Tibial nerve (tissue), 4 donors: Measurements from ENCODE around the gene FGD2. TPM values are rescaled to one million over a fixed set of nuclear protein-coding genes. Genes with fewer than 3 reads are reported as not detected.
A peak's percentile ranks its signal among the peaks of the same experiment; 100 is the strongest.

Experiments
- DNase-seq, 2 donors: peaks; one replicate each; pipeline ENCODE4 v3.0.0-alpha.2; 2019; ENCODE audit warnings: low spot score in 2 of 2
- H3K27ac ChIP-seq, 4 donors: fragments of 200-600 bp; sonication (generic) in 3 of 4; one replicate each; pipeline ENCODE4 v1.5.1; 2017 to 2019; ENCODE audit warnings: mild to moderate bottlenecking in 1 of 4
- H3K27me3 ChIP-seq, 2 donors: fragments of 200-600 bp; sonication (generic) in 1 of 2; one replicate each; pipeline versions ENCODE4 v1.5.1 to v1.6.0; 2017 to 2019
- H3K36me3 ChIP-seq, 3 donors: fragments of 200-600 bp; sonication (generic); one replicate each; pipeline ENCODE4 v1.5.1; 2018 to 2019
- H3K4me1 ChIP-seq, 4 donors: fragments of 200-600 bp; sonication (generic) in 3 of 4; one replicate each; pipeline ENCODE4 v1.5.1; 2017 to 2019
- H3K4me3 ChIP-seq, 4 donors: fragments of 200-600 bp; sonication (generic) in 3 of 4; one replicate each; pipeline ENCODE4 v1.5.1; 2017 to 2019; ENCODE audit warnings: mild to moderate bottlenecking in 1 of 4, moderate library complexity in 1 of 4
- H3K9me3 ChIP-seq, 4 donors: fragments of 200-600 bp; sonication (generic) in 3 of 4; one replicate each; pipeline ENCODE4 v1.5.1; 2017 to 2019
- EP300 ChIP-seq, 2 donors: sonication (generic); formaldehyde crosslinking; IDR thresholded peaks; one replicate each; pipeline ENCODE4 v1.6.1; 2017; ENCODE audit warnings: antibody characterized with exemption in 2 of 2, mild to moderate bottlenecking in 1 of 2
- POLR2A ChIP-seq, 2 donors: fragments of 450-650 bp; IDR thresholded peaks; one replicate each; pipeline ENCODE4 v1.6.1; 2017; ENCODE audit warnings: antibody characterized with exemption in 2 of 2, mild to moderate bottlenecking in 2 of 2, moderate library complexity in 2 of 2
- WGBS, 2 donors: methylation state at CpG; one replicate each; pipeline ENCODE4 v1.1.5; 2018; 5-methylcytosine and 5-hydroxymethylcytosine counted together
- total RNA-seq, 4 donors: library from RNA; depleted of rRNA; stranded (reverse); fragments of >200 nt; gene quantifications; one replicate each; pipeline ENCODE4 v1.1.0, GENCODE V29; 2016
- TF ChIP-seq, protein P1 (sequence below), 5 experiments: fragments of 200-600 bp in 3 of 5; fragments of 450-650 bp in 2 of 5; sonication (generic) in 3 of 5; IDR thresholded peaks; one replicate each; pipeline ENCODE4 v1.5.1; 2016 to 2019; ENCODE audit warnings: antibody characterized with exemption in 5 of 5, mild to moderate bottlenecking in 3 of 5, moderate library complexity in 2 of 5

Gene FGD2
- total RNA-seq, 4 donors from 2014 or later = 40.9 to 182 (median 48.5) TPM

DNA sequence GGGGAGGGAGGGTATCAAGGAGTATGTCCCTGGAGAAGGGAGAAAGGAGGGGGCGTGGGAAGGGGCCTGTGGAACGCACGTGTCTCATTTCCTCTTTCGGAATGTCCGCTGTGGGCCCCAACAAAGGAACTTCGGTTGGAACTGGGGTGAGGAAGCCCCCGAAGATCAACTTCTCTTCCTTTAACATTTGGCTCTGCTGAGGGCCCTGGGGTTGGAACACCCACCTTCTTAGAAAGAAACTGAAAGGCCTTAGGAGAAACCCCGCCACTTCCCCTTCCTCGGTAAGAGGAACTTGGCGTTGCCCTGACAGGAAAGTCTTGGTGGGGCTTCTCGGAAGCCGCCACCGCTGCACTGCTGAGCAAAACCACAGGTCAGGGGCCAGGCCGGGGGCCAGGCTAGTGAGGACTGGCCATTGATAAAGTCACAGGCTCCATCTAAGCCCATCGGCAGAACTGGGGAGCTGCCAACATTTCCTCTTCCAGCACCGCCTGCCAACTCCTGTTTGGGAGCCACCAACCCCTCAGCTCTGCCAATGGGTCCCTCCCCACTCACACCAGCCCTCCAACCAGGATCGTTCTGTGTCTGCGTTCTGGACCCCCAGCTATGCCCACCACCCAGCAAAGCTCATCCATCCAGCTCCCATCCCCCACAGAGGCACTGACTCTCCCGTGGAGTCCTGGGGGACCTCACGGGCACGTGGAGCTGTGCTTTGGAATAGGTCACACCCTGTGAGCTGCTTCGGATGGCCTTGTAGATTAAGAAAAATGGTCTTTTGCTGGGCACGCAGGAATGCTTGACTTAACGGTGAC is 44.8 kb downstream of the FGD2 start:
- H3K4me1 ChIP-seq = peaks cover 0 to 33% (median 16%) of the 10 kb centered on the region in 4 donors
- no peaks in the 10 kb centered on the region for H3K9me3 ChIP-seq
- no peaks in the 10 kb centered on the region for H3K36me3 ChIP-seq
- 51 to 61% methylated on average over 23 to 24 of the region's 24 CpGs for WGBS, 2 donors
- no peak overlapping the region for H3K4me3 ChIP-seq
- no peak for DNase-seq
- H3K27ac ChIP-seq = peak overlapping the region in 2 of 4 donors; percentile 39 to 44
- H3K27me3 ChIP-seq = no peaks in the 10 kb centered on the region
- peak in 1 of 2 donors; percentile 64 for TF ChIP-seq EP300 (IDR thresholded peaks at IDR 0.05)
- TF ChIP-seq, protein P1, sequence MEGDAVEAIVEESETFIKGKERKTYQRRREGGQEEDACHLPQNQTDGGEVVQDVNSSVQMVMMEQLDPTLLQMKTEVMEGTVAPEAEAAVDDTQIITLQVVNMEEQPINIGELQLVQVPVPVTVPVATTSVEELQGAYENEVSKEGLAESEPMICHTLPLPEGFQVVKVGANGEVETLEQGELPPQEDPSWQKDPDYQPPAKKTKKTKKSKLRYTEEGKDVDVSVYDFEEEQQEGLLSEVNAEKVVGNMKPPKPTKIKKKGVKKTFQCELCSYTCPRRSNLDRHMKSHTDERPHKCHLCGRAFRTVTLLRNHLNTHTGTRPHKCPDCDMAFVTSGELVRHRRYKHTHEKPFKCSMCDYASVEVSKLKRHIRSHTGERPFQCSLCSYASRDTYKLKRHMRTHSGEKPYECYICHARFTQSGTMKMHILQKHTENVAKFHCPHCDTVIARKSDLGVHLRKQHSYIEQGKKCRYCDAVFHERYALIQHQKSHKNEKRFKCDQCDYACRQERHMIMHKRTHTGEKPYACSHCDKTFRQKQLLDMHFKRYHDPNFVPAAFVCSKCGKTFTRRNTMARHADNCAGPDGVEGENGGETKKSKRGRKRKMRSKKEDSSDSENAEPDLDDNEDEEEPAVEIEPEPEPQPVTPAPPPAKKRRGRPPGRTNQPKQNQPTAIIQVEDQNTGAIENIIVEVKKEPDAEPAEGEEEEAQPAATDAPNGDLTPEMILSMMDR (IDR thresholded peaks at IDR 0.05) = no peak

DNA sequence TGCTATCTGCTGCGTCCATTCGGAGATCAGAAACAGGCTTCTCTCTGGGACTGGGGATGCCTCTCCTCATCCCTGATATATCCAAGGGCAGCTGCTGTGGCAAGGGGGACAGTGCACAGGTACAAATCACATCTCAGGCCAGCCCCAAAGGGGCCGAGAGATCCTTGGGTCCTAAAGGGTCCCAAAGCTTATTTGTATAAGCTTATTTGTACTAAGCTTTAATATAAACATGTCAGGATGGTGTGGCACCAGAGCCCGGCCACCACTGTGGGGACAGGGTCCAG is 45.3 kb downstream of the FGD2 start:
- Histone ChIP-seq H3K27ac (peak overlapping the region in 1 of 4 donors; percentile 15), H3K4me1 (peaks cover 0 to 33% (median 16%) of the 10 kb centered on the region in 4 donors), H3K27me3 (no peaks in the 10 kb centered on the region), H3K4me3 (no peak overlapping the region), H3K9me3 (no peaks in the 10 kb centered on the region), H3K36me3 (no peaks in the 10 kb centered on the region)
- TF ChIP-seq, protein P1 (IDR thresholded peaks at IDR 0.05) = no peak
- TF ChIP-seq POLR2A (IDR thresholded peaks at IDR 0.05) (no peak), EP300 (IDR thresholded peaks at IDR 0.05) (no peak)
- WGBS, 2 donors = 79 to 84% methylated on average over 4 of the region's 4 CpGs
- DNase-seq = no peak

DNA sequence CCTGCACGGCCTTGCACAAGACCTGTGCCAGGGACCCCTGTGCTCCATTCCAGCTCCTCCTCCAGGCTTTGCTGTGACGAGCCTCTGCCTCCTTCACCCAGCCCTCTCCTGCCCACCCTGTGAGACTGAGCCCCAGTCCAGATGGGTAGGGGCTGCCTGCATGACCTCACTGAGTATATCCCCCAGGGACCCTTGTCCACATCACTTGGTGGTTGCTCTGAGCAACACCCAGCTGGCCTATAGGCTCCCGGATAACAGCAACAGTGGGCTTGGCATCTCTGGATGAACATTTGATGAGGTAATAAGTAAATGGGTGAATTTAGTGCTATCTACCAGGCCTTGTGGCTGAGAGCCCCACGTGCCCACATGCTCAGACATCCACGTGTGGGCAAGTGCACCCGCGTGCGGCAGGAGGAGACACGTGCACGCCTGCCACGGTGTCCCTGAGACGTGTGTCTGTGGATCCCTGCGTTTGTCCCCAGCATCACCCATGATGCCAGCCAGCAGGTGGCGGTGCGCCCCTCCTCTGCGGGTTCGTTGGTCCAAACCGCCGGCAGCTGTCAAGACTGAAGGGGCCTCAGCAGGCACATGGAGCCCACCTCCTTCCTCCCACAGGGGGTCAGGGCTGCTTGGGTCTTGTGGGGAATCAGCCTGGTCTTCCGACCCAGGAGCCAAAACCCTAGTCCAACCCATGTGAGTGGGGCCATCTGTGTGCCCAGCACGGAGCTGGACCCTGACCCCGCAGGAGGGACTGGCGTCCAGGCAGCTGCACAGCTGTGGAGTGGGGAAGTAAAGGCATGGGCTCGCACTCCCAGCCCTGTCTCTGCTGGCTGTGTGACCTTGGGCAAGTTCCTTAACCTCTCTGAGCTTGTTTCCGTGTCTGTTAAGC is 45.9 kb downstream of the FGD2 start:
- Histone ChIP-seq H3K4me1 (peaks cover 0 to 33% (median 16%) of the 10 kb centered on the region in 4 donors), H3K9me3 (no peaks in the 10 kb centered on the region), H3K4me3 (no peak overlapping the region), H3K27me3 (no peaks in the 10 kb centered on the region), H3K36me3 (no peaks in the 10 kb centered on the region), H3K27ac (no peak overlapping the region)
- DNase-seq = peak; percentile 81 to 89
- TF ChIP-seq POLR2A (IDR thresholded peaks at IDR 0.05) (no peak), EP300 (IDR thresholded peaks at IDR 0.05) (peak in 1 of 2 donors; percentile 54)
- TF ChIP-seq, protein P1 (IDR thresholded peaks at IDR 0.05) = peak; percentile 79 to 97 (median 85)
- WGBS, 2 donors = 12 to 19% methylated on average over 18 to 25 of the region's 25 CpGs

DNA sequence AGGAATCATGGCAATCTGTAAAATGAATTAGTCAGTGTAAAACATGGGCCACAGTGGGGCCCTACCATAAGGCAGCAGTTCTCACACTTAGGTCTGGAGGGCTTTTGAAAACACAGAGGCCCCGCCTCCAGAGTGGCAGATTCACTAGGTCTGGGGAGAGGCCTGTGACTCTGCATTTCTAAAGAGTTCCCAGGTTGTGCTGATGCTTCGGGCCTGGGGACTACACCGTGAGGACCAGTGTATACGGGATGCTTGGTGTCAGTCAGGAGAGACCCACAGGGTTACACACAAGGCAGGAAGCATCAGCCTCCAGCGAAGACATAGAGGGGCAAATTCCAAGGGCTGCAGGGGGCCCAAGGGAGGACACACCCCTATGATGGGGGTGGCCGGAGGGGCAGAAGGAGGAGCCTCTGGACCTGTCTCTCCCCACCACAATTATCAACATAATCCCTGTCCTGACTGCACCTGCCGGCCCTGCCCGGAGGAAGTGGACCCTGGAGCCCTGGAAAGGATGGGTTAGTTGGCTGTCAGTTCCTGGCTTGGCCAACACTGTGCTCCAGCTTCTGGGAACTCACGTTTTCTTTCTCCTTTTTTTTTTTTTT is 46.7 kb downstream of the FGD2 start:
- H3K4me1 ChIP-seq = peaks cover 0 to 33% (median 16%) of the 10 kb centered on the region in 4 donors
- H3K4me3 ChIP-seq = no peak overlapping the region
- no peak for DNase-seq
- no peaks in the 10 kb centered on the region for H3K27me3 ChIP-seq
- WGBS, 2 donors = 52 to 73% methylated on average over 9 of the region's 9 CpGs
- TF ChIP-seq, protein P1 (IDR thresholded peaks at IDR 0.05) = no peak
- no peak for TF ChIP-seq POLR2A (IDR thresholded peaks at IDR 0.05)
- no peak for TF ChIP-seq EP300 (IDR thresholded peaks at IDR 0.05)
- no peak overlapping the region for H3K27ac ChIP-seq
- H3K9me3 ChIP-seq = no peaks in the 10 kb centered on the region
- no peaks in the 10 kb centered on the region for H3K36me3 ChIP-seq
